Measurements from ENCODE around the gene HPDL. TPM values are rescaled to one million over a fixed set of nuclear protein-coding genes. Genes with fewer than 3 reads are reported as not detected.

Gene HPDL
- total RNA-seq, 1 donor from 2014 or later = 8.0 TPM

DNA sequence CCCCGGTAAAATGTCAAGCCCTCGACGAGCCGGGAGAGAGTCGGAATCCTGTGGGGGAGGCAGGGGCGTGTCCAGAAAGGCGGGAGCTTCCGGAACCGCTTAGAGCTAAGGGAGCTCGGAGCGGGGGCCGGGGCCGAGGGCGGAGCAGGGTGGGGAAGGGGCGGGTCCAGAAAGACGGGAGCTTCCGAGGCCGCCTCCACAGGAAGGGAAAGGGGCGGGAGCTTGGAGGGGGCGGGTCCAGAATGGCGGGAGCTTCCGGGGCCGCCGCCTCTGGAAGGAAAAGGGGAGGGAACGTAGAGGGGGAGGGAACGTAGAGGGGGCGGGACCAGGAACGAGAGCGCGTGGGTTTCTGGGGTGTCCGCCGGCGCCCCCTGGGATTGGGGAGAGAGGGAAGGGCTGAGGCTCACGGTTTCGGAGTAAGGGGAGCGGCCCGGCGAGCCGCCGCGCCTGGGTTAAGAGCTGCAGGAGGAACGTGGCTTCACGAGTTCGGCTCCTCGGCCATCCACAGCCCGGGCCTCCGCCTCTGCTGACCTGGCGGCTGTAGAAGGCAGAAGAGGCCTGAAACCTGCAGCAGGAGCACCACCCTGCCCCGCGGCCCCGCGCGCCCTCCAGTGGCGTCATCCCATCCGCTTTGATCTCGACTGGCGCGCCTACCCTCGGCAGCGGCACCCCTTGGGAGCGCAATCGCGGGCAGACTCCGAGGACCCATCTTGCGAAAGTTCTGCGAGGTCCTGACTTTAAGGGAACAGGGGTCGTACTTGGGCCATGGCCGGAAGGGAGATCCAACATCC, 23.0 kb upstream of the HPDL start:
- H3K9me3 Mint-ChIP-seq = no peaks in the 10 kb centered on the region
- H3K27me3 Mint-ChIP-seq = no peaks in the 10 kb centered on the region
- DNase-seq (ENCODE audit: extremely low spot score, unreplicated experiment) = peak; percentile 94
- H3K4me1 Mint-ChIP-seq (ENCODE audit: unreplicated experiment) = peaks cover 20% of the 10 kb centered on the region
- peak overlapping the region; percentile 93 for H3K4me3 Mint-ChIP-seq
- TF ChIP-seq, protein P1, sequence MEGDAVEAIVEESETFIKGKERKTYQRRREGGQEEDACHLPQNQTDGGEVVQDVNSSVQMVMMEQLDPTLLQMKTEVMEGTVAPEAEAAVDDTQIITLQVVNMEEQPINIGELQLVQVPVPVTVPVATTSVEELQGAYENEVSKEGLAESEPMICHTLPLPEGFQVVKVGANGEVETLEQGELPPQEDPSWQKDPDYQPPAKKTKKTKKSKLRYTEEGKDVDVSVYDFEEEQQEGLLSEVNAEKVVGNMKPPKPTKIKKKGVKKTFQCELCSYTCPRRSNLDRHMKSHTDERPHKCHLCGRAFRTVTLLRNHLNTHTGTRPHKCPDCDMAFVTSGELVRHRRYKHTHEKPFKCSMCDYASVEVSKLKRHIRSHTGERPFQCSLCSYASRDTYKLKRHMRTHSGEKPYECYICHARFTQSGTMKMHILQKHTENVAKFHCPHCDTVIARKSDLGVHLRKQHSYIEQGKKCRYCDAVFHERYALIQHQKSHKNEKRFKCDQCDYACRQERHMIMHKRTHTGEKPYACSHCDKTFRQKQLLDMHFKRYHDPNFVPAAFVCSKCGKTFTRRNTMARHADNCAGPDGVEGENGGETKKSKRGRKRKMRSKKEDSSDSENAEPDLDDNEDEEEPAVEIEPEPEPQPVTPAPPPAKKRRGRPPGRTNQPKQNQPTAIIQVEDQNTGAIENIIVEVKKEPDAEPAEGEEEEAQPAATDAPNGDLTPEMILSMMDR (conservative IDR thresholded peaks at IDR 0.05) = peak; percentile 74
- no peaks in the 10 kb centered on the region for H3K36me3 Mint-ChIP-seq
- peak overlapping the region; percentile 94 for H3K27ac Mint-ChIP-seq

DNA sequence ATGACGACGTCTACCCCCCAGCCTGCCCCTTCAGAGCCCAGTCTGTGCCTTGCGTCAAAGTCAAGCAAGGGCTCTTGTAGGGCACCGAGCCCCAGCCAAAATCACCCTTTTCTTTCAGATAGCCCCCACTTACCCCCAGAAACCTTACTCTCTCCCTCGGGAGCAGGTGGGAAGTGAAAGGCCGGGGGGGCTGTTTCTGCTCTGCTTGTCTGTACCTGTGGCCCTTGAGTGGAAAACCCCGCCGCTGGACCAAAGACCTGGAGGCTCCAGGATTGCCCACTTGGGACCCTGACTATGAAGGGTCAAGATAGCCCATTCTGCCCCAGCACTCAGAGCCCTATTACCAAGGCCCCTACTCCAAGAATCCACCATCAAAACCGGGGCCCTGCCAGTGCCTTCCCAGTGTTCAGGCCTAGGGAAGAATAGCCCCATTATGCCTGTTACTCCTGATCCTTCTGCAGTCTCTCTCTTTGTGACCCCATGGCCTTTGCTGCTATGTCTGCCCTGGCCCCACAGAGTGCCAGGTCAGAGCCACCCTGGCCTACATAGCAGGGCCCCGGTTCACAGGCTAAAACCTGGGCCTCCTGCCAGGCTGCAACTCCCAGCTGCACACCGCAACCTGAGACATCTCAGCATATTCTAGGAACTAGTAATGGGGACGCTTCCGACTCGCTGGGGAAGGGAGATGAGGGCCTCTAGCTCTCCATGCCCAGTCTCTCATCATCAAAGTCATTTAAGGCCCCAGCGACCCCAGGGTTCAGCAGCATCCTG, 22.2 kb upstream of the HPDL start:
- Mint-ChIP-seq H3K4me3 (peak overlapping the region; percentile 93), H3K9me3 (no peaks in the 10 kb centered on the region), H3K27ac (peak overlapping the region; percentile 94), H3K36me3 (no peaks in the 10 kb centered on the region), H3K27me3 (no peaks in the 10 kb centered on the region), H3K4me1 (ENCODE audit: unreplicated experiment) (peaks cover 20% of the 10 kb centered on the region)
- TF ChIP-seq, protein P1 (conservative IDR thresholded peaks at IDR 0.05) = no peak
- DNase-seq (ENCODE audit: extremely low spot score, unreplicated experiment) = no peak

DNA sequence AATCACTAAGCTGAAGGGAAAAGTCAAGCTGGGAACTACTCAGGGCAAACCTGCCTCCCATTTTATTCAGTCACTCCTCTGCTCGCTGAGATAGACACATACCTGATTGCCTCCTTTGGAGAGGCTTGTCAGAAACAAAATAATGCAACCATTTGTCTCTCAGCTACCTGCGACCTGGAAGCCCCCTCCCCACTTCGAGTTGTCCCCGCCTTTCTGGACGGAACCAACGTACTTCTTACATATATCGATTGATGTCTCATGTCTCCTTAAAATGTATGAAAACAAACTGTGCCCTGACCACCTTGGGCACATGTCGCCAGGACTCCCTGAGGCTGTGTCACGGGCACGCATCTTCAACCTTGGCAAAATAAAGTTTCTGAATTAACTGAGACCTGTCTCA, 21.5 kb upstream of the HPDL start:
- Mint-ChIP-seq H3K9me3 (no peaks in the 10 kb centered on the region), H3K27ac (peak overlapping the region; percentile 94), H3K27me3 (no peaks in the 10 kb centered on the region), H3K4me1 (ENCODE audit: unreplicated experiment) (peaks cover 20% of the 10 kb centered on the region), H3K4me3 (peak overlapping the region; percentile 75), H3K36me3 (no peaks in the 10 kb centered on the region)
- TF ChIP-seq, protein P1 (conservative IDR thresholded peaks at IDR 0.05) = no peak
- DNase-seq (ENCODE audit: extremely low spot score, unreplicated experiment) = no peak

DNA sequence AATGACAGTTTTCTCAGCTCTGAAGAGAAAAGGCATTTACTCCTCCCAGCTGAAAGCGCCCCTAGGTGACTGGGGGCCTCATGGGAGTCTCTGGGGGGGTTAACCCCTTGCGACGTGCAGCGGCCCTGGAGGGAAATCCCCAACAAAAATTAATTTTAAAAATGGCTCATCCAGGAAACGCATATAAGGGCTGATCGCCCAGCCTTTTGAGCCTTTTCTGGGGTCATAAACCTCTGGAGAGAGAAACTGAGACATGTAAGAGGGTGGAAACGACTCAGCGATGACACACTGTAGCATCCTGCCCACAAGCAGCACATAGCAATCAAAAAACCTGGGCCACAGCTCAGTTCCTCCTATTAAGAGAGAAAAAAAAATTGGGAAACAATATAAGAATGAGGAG, 20.4 kb upstream of the HPDL start:
- no peaks in the 10 kb centered on the region for H3K9me3 Mint-ChIP-seq
- peak overlapping the region; percentile 42 for H3K4me3 Mint-ChIP-seq
- H3K4me1 Mint-ChIP-seq (ENCODE audit: unreplicated experiment) = peaks cover 20% of the 10 kb centered on the region
- H3K27me3 Mint-ChIP-seq = no peaks in the 10 kb centered on the region
- no peak for DNase-seq (ENCODE audit: extremely low spot score, unreplicated experiment)
- TF ChIP-seq, protein P1 (conservative IDR thresholded peaks at IDR 0.05) = no peak
- H3K36me3 Mint-ChIP-seq = no peaks in the 10 kb centered on the region
- H3K27ac Mint-ChIP-seq = no peak overlapping the region

DNA sequence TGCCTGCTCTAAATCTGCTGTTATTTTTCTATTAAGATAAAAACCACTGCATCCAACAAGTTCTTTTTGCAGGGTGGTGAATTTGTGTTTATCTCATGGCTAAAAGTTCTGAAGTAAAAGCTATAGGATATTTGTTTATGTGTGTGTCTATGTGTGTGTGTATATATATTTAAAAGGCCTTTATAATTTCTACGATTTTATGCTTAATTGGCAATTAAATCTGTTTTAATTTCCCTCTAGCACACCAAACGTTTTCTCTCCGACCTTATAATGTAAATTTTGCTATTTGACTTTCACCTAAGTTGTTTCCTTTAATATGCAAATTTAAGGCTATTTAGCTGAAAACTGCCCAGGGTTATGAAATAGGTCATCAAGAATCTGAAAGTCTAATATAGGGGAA, 19.8 kb upstream of the HPDL start:
- no peak for DNase-seq (ENCODE audit: extremely low spot score, unreplicated experiment)
- Mint-ChIP-seq H3K27ac (no peak overlapping the region), H3K36me3 (no peaks in the 10 kb centered on the region), H3K9me3 (no peaks in the 10 kb centered on the region), H3K4me3 (no peak overlapping the region), H3K27me3 (no peaks in the 10 kb centered on the region), H3K4me1 (ENCODE audit: unreplicated experiment) (peaks cover 16% of the 10 kb centered on the region)
- TF ChIP-seq, protein P1 (conservative IDR thresholded peaks at IDR 0.05) = no peak
